ENCODE data around the gene LMO4.

Gene LMO4

GRCh38 chr1:87346130-87346814 lies 17.6 kb downstream of the LMO4 start:
- no peak for DNase-seq (ENCODE audit: low spot score)
- no peak for TF ChIP-seq CTCF (IDR thresholded peaks at IDR 0.05; ENCODE audit: extremely low read depth, missing control alignments)

GRCh38 chr1:87348341-87349019 lies 19.8 kb downstream of the LMO4 start:
- no peak for DNase-seq (ENCODE audit: low spot score)
- TF ChIP-seq CTCF (IDR thresholded peaks at IDR 0.05; ENCODE audit: extremely low read depth, missing control alignments), result no peak

- TF ChIP-seq CTCF (IDR thresholded peaks at IDR 0.05; ENCODE audit: extremely low read depth, missing control alignments), result no peak
- no peak for DNase-seq (ENCODE audit: low spot score)
These were observed 20.4 kb downstream of the LMO4 start for GRCh38 chr1:87349036-87349435.

GRCh38 chr1:87355894-87356293 lies 27.2 kb downstream of the LMO4 start:
- no peak for TF ChIP-seq CTCF (IDR thresholded peaks at IDR 0.05; ENCODE audit: extremely low read depth, missing control alignments)
- no peak for DNase-seq (ENCODE audit: low spot score)

GRCh38 chr1:87356591-87356990 lies 27.9 kb downstream of the LMO4 start:
- no peak for TF ChIP-seq CTCF (IDR thresholded peaks at IDR 0.05; ENCODE audit: extremely low read depth, missing control alignments)

GRCh38 chr1:87358219-87358618 lies 29.5 kb downstream of the LMO4 start:
- no peak for TF ChIP-seq CTCF (IDR thresholded peaks at IDR 0.05; ENCODE audit: extremely low read depth, missing control alignments)
- DNase-seq (ENCODE audit: low spot score), result no peak

More at GRCh38 chr1:87356591-87356990, 27.9 kb downstream of the LMO4 start:
- DNase-seq (ENCODE audit: low spot score), result no peak

GRCh38 chr1:87359586-87359985 lies 30.9 kb downstream of the LMO4 start:
- no peak for DNase-seq (ENCODE audit: low spot score)
- TF ChIP-seq CTCF (IDR thresholded peaks at IDR 0.05; ENCODE audit: extremely low read depth, missing control alignments), result no peak

Data from GM20000 (cell line).